ENCODE results near the gene SDCCAG8. TPM values are rescaled to one million over a fixed set of nuclear protein-coding genes. Genes with fewer than 3 reads are reported as not detected.

The SDCCAG8 gene
- total and polyA plus RNA-seq, 2 of the 8 experiments (the other 6 are each of a cell fraction or from before 2014, with no cell fraction given), result 15.6 to 21.0 TPM

DNA sequence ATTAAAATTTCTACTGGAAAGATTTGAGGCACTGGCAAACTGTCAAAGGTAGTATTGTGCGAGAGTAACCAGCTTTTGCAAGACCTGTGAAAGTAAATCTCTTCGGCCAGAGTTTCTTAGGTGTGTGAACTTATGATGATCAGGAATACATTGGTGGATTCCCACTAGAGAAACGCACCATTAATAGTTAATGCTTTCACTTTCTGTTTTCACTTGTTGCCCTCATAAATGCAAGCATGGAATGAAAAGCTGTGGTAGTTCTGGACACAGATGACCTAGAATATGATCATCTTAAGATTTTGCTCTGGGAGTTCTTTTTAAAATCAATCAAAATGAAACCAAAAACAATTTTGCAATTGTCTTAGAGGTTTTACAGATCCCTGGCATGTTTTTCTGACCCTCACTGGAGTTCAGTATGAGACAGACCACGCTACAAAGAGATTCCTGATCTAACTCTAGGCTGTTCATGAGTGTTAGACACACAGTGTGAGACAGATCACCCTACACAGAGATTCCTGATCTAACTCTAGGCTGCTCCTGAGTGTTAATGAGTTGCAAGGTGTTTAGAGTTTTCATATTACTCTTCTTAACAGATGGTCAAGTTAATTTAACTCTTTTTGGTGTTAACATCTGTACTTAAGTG lies 98.8 kb downstream of the SDCCAG8 start (continued):
- no peak for TF ChIP-seq NANOG (IDR thresholded peaks at IDR 0.05; ENCODE audit: insufficient read depth, low read depth, low read length, poor library complexity, severe bottlenecking)
- no peak for TF ChIP-seq TAF7 (optimal IDR thresholded peaks at IDR 0.05; ENCODE audit: borderline replicate concordance, low read depth, low read length)
- no peak for TF ChIP-seq KDM4A (IDR thresholded peaks at IDR 0.05; ENCODE audit: low read depth, low read length, severe bottlenecking)

Measured in H1 (cell line).